Neural cell (in vitro differentiated cells): Measurements from ENCODE around the gene EYS. TPM values are rescaled to one million over a fixed set of nuclear protein-coding genes. Genes with fewer than 3 reads are reported as not detected.

Experiments used
- H2AFZ ChIP-seq: fragments of 200-600, 300-800 bp; sonication (generic), shearing (Covaris generic); 2 replicates; pipeline ENCODE4 v1.6.0; 2014; ENCODE audit warnings: low read depth, mild to moderate bottlenecking, antibody characterized with exemption, low read length, moderate library complexity
- H3F3A ChIP-seq: fragments of 200-600 bp; shearing (Covaris generic); 2 replicates; pipeline ENCODE4 v1.6.1; 2016; ENCODE audit warnings: mild to moderate bottlenecking, moderate library complexity, mixed read lengths, antibody characterized with exemption, low read length; ENCODE audit not compliant: insufficient read depth, poor library complexity, severe bottlenecking
- H3K27ac ChIP-seq: fragments of 200-600, 300-800 bp; sonication (generic), shearing (Covaris generic); 2 replicates; pipeline ENCODE4 v1.5.1; 2014; ENCODE audit warnings: mild to moderate bottlenecking, low read length, moderate library complexity
- H3K27me3 ChIP-seq: fragments of 300-800, 200-600 bp; sonication (generic), shearing (Covaris generic); 2 replicates; pipeline ENCODE4 v1.6.0; 2014; ENCODE audit warnings: mild to moderate bottlenecking, low read depth, low read length, moderate library complexity; ENCODE audit not compliant: insufficient read depth
- H3K36me3 ChIP-seq: fragments of 300-800, 200-600 bp; sonication (generic), shearing (Covaris generic); 2 replicates; pipeline ENCODE4 v1.5.1; 2014; ENCODE audit warnings: mild to moderate bottlenecking, antibody characterized with exemption, low read length, moderate library complexity; ENCODE audit not compliant: insufficient read depth
- H3K4me2 ChIP-seq: fragments of 300-800, 200-600 bp; sonication (generic), shearing (Covaris generic); 2 replicates; pipeline ENCODE4 v1.6.0; 2014; ENCODE audit warnings: mild to moderate bottlenecking, low read length
- H3K4me3 ChIP-seq: fragments of 300-800, 200-600 bp; sonication (generic), shearing (Covaris generic); 2 replicates; pipeline ENCODE4 v1.5.1; 2014; ENCODE audit warnings: mild to moderate bottlenecking, low read length, moderate library complexity
- H3K79me2 ChIP-seq: fragments of 200-600 bp; shearing (Covaris generic); replicated peaks from 2 replicates; pipeline ENCODE4 v1.6.0; 2014; ENCODE audit warnings: mild to moderate bottlenecking, low read length, moderate library complexity; ENCODE audit not compliant: insufficient read depth
- H3K9ac ChIP-seq: fragments of 300-800, 200-600 bp; sonication (generic), shearing (Covaris generic); 2 replicates; pipeline ENCODE4 v1.6.1; 2016; ENCODE audit warnings: mild to moderate bottlenecking, low read length, mixed read lengths
- H3K9me2 ChIP-seq: fragments of 200-600 bp; shearing (Covaris generic); 2 replicates; pipeline ENCODE4 v1.6.1; 2016; ENCODE audit warnings: mild to moderate bottlenecking, low read length, mixed read lengths; ENCODE audit not compliant: insufficient read depth
- H3K9me3 ChIP-seq: fragments of 200-600, 300-800 bp; sonication (generic), shearing (Covaris generic); 2 replicates; pipeline ENCODE4 v1.6.1; 2016; ENCODE audit warnings: mild to moderate bottlenecking, mixed run types, low read length, moderate library complexity, mixed read lengths
- H4K20me1 ChIP-seq: fragments of 200-600 bp; shearing (Covaris generic); 2 replicates; pipeline ENCODE4 v1.6.1; 2016; ENCODE audit warnings: mild to moderate bottlenecking, mixed run types; ENCODE audit not compliant: insufficient read depth
- CTCF ChIP-seq: fragments of 450-650 bp; IDR thresholded peaks from 2 replicates; pipeline ENCODE4 v1.5.1; 2014; ENCODE audit warnings: antibody characterized with exemption, mild to moderate bottlenecking, moderate library complexity; ENCODE audit not compliant: poor library complexity, severe bottlenecking
- EP300 ChIP-seq: fragments of 450-650 bp; conservative IDR thresholded peaks from 2 replicates; pipeline ENCODE4 v1.6.1; 2014; ENCODE audit warnings: antibody characterized with exemption, mild to moderate bottlenecking, moderate library complexity; ENCODE audit not compliant: poor library complexity, severe bottlenecking
- EZH2 ChIP-seq: fragments of 200-600, 300-800 bp; shearing (Covaris generic), sonication (generic); IDR thresholded peaks from 2 replicates; pipeline ENCODE4 v1.6.1; 2014; ENCODE audit warnings: antibody characterized with exemption, low read length, borderline replicate concordance, mild to moderate bottlenecking; ENCODE audit not compliant: insufficient read depth, poor library complexity, severe bottlenecking
- MXI1 ChIP-seq: fragments of 450-650 bp; conservative IDR thresholded peaks from 2 replicates; pipeline ENCODE4 v1.6.1; 2014; ENCODE audit warnings: antibody characterized with exemption, mild to moderate bottlenecking; ENCODE audit not compliant: poor library complexity, severe bottlenecking
- POLR2AphosphoS5 ChIP-seq: IDR thresholded peaks from 2 replicates; pipeline ENCODE4 v1.6.1; 2012
- RAD21 ChIP-seq: fragments of 450-650 bp; conservative IDR thresholded peaks from 2 replicates; pipeline ENCODE4 v1.6.1; 2014; ENCODE audit warnings: antibody characterized with exemption, mild to moderate bottlenecking, moderate library complexity
- REST ChIP-seq: IDR thresholded peaks from 2 replicates; pipeline ENCODE4 v1.6.1; 2012; ENCODE audit warnings: borderline replicate concordance
- SMC3 ChIP-seq: fragments of 450-650 bp; conservative IDR thresholded peaks from 2 replicates; pipeline ENCODE4 v1.6.1; 2014; ENCODE audit warnings: antibody characterized with exemption, mild to moderate bottlenecking, moderate library complexity; ENCODE audit not compliant: poor library complexity
- TAF1 ChIP-seq: IDR thresholded peaks from 2 replicates; pipeline ENCODE4 v1.6.1; 2012; ENCODE audit warnings: low read depth
- polyA plus RNA-seq: library from polyadenylated mRNA; depleted of rRNA; stranded (reverse); fragments of >200 nt; gene quantifications from 2 replicates; pipeline ENCODE4 v1.2.3, GENCODE V29; 2014

Gene EYS
- polyA plus RNA-seq, 1 donor from 2014 or later: 0.38 TPM

- Histone ChIP-seq H3K36me3 (no peaks in the 10 kb centered on the region), H3K79me2 (no peaks in the 10 kb centered on the region), H3K9me3 (no peaks in the 10 kb centered on the region), H3K27me3 (no peaks in the 10 kb centered on the region), H2AFZ (no peak overlapping the region), H4K20me1 (no peaks in the 10 kb centered on the region), H3K4me3 (no peak overlapping the region), H3K9ac (no peak overlapping the region), H3K4me2 (no peak overlapping the region), H3K27ac (no peak overlapping the region), H3F3A (no peaks in the 10 kb centered on the region), H3K9me2 (no peaks in the 10 kb centered on the region)
- TF ChIP-seq EP300 (no peak), CTCF (no peak), TAF1 (no peak), SMC3 (no peak), REST (no peak), EZH2 (no peak), POLR2AphosphoS5 (no peak), MXI1 (no peak), RAD21 (no peak)
Measured at GRCh38 chr6:64733433-64733832, 973.6 kb downstream of the EYS start.

- H3K27ac ChIP-seq: no peak overlapping the region
- no peaks in the 10 kb centered on the region for H3K27me3 ChIP-seq
- H3K9me3 ChIP-seq: no peaks in the 10 kb centered on the region
- H3K36me3 ChIP-seq: no peaks in the 10 kb centered on the region
- H3K4me2 ChIP-seq: no peak overlapping the region
- H3K9ac ChIP-seq: no peak overlapping the region
- no peaks in the 10 kb centered on the region for H3K79me2 ChIP-seq
- no peak for TF ChIP-seq CTCF
- TF ChIP-seq RAD21: no peak
- TF ChIP-seq TAF1: no peak
- TF ChIP-seq SMC3: no peak
- no peak for TF ChIP-seq MXI1
- no peak for TF ChIP-seq REST
- no peak for TF ChIP-seq EZH2
- no peak for TF ChIP-seq POLR2AphosphoS5
- TF ChIP-seq EP300: no peak
- H3K4me3 ChIP-seq: no peak overlapping the region
- H4K20me1 ChIP-seq: no peaks in the 10 kb centered on the region
- no peak overlapping the region for H2AFZ ChIP-seq
- no peaks in the 10 kb centered on the region for H3F3A ChIP-seq
- H3K9me2 ChIP-seq: no peaks in the 10 kb centered on the region
Measured at GRCh38 chr6:64732888-64733287, 974.1 kb downstream of the EYS start.
